ENCODE data around the gene SIAH1.

SIAH1 gene

GRCh38 chr16:48385253-48386150 lies at the start of gene SIAH1:
TSS of gene SIAH1 (minus strand) at chr16:48385413. CDS start at chr16:48362428, 22,985 bp downstream.
- H3K36me3 ChIP-seq (replicated peaks; ENCODE audit: low read depth, low read length): no peaks in the 10 kb centered on the region
- H2AFZ ChIP-seq (ENCODE audit: low read depth, low read length): peak within 1 kb of the TSS; percentile 88
- H3K79me2 ChIP-seq (ENCODE audit: low read length): peaks cover 42% of the 10 kb centered on the region
- H3K4me3 ChIP-seq (ENCODE audit: low read length): peak within 1 kb of the TSS; percentile 97
- H3K9me3 ChIP-seq (ENCODE audit: insufficient read depth, low read length): no peaks in the 10 kb centered on the region
- no peaks in the 10 kb centered on the region for H3K27me3 ChIP-seq (ENCODE audit: low read depth, low read length)
- H3K4me1 ChIP-seq (ENCODE audit: low read length): peaks cover 15% of the 10 kb centered on the region
- peak within 1 kb of the TSS; percentile 75 for H3K27ac ChIP-seq (ENCODE audit: low read length)
- peaks cover 38% of the 10 kb centered on the region for H4K20me1 ChIP-seq (ENCODE audit: insufficient read depth, low read length)
- H3K4me2 ChIP-seq (ENCODE audit: low read length): peak within 1 kb of the TSS; percentile 91
- peak within 1 kb of the TSS; percentile 95 for H3K9ac ChIP-seq (ENCODE audit: low read length)
- TF ChIP-seq EZH2phosphoT487 (IDR thresholded peaks at IDR 0.05; ENCODE audit: low read depth) (no peak), CTCF (IDR thresholded peaks at IDR 0.05; ENCODE audit: low read depth, low read length) (no peak)

GRCh38 chr16:48434653-48435317 lies 49.6 kb upstream of the SIAH1 start:
- Histone ChIP-seq H3K36me3 (replicated peaks; ENCODE audit: low read depth, low read length) (no peaks in the 10 kb centered on the region), H2AFZ (ENCODE audit: low read depth, low read length) (no peak overlapping the region), H3K79me2 (ENCODE audit: low read length) (no peaks in the 10 kb centered on the region), H3K4me2 (ENCODE audit: low read length) (no peak overlapping the region), H4K20me1 (ENCODE audit: insufficient read depth, low read length) (no peaks in the 10 kb centered on the region), H3K27ac (ENCODE audit: low read length) (no peak overlapping the region), H3K4me3 (ENCODE audit: low read length) (no peak overlapping the region), H3K4me1 (ENCODE audit: low read length) (peaks cover 29% of the 10 kb centered on the region), H3K9ac (ENCODE audit: low read length) (no peak overlapping the region), H3K27me3 (ENCODE audit: low read depth, low read length) (peaks cover 24% of the 10 kb centered on the region), H3K9me3 (ENCODE audit: insufficient read depth, low read length) (no peaks in the 10 kb centered on the region)
- TF ChIP-seq CTCF (IDR thresholded peaks at IDR 0.05; ENCODE audit: low read depth, low read length) (no peak), EZH2phosphoT487 (IDR thresholded peaks at IDR 0.05; ENCODE audit: low read depth) (no peak)

GRCh38 chr16:48433850-48434530 lies 48.8 kb upstream of the SIAH1 start:
- H2AFZ ChIP-seq (ENCODE audit: low read depth, low read length): no peak overlapping the region
- H3K9ac ChIP-seq (ENCODE audit: low read length): no peak overlapping the region
- TF ChIP-seq EZH2phosphoT487 (IDR thresholded peaks at IDR 0.05; ENCODE audit: low read depth) (no peak), CTCF (IDR thresholded peaks at IDR 0.05; ENCODE audit: low read depth, low read length) (no peak)
- H3K4me3 ChIP-seq (ENCODE audit: low read length): no peak overlapping the region
- peaks cover 29% of the 10 kb centered on the region for H3K4me1 ChIP-seq (ENCODE audit: low read length)
- H3K27ac ChIP-seq (ENCODE audit: low read length): no peak overlapping the region
- H3K79me2 ChIP-seq (ENCODE audit: low read length): no peaks in the 10 kb centered on the region
- H3K4me2 ChIP-seq (ENCODE audit: low read length): no peak overlapping the region
- no peaks in the 10 kb centered on the region for H3K36me3 ChIP-seq (replicated peaks; ENCODE audit: low read depth, low read length)
- no peaks in the 10 kb centered on the region for H3K9me3 ChIP-seq (ENCODE audit: insufficient read depth, low read length)
- H3K27me3 ChIP-seq (ENCODE audit: low read depth, low read length): peaks cover 24% of the 10 kb centered on the region
- H4K20me1 ChIP-seq (ENCODE audit: insufficient read depth, low read length): no peaks in the 10 kb centered on the region
